ENCODE results near the gene ACP6. TPM values are rescaled to one million over a fixed set of nuclear protein-coding genes. Genes with fewer than 3 reads are reported as not detected.
"Not testable (repeated sequence)": the region's sequence is repeated elsewhere in the genome, so short reads cannot be mapped to it uniquely, and the experiment has no call there.

ACP6 gene
- total and polyA plus RNA-seq, 2 donors = 9.5 to 25.0 TPM

DNA sequence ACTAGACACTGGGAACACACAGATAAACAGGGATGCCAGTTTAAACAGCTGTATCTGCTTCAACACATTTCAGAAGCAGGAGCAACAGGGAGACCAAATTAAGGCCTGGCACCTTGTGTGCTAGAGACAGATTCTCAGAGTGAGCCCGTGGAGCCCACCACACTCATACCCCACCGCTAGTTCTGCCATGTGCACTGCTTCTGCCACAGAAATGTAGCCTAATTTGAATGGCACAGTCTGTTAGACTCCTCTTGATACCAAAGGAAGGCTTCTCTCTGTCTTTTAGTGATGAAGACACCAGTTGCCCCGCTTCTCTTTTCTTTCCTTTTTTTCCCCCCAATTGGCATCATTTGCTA is 29.3 kb upstream of the ACP6 start:
- WGBS = 68% methylated on average over 3 of the region's 3 CpGs
- no peaks in the 10 kb centered on the region for H3K27me3 ChIP-seq (ENCODE audit: control insufficient read depth in 2 of 2, insufficient read depth in 1 of 2, low read length in 1 of 2)
- DNase-seq (ENCODE audit: low read depth in 6 of 9, low spot score in 9 of 9) = no peak
- peaks cover 0 to 3% of the 10 kb centered on the region in 2 donors for H3K4me1 ChIP-seq (ENCODE audit: control insufficient read depth in 2 of 2, insufficient read depth in 2 of 2, low read length in 2 of 2)
- H3K27ac ChIP-seq (ENCODE audit: low read depth in 1 of 2, low read length in 1 of 2) = no peak overlapping the region
- no peak overlapping the region for H3K4me3 ChIP-seq (ENCODE audit: low read length in 2 of 2)
- no peaks in the 10 kb centered on the region for H3K36me3 ChIP-seq (ENCODE audit: control insufficient read depth in 2 of 2, insufficient read depth in 2 of 2, low read length in 1 of 2)
- no peaks in the 10 kb centered on the region for H3K9me3 ChIP-seq (ENCODE audit: control insufficient read depth in 2 of 2, insufficient read depth in 1 of 2, low read length in 1 of 2)

DNA sequence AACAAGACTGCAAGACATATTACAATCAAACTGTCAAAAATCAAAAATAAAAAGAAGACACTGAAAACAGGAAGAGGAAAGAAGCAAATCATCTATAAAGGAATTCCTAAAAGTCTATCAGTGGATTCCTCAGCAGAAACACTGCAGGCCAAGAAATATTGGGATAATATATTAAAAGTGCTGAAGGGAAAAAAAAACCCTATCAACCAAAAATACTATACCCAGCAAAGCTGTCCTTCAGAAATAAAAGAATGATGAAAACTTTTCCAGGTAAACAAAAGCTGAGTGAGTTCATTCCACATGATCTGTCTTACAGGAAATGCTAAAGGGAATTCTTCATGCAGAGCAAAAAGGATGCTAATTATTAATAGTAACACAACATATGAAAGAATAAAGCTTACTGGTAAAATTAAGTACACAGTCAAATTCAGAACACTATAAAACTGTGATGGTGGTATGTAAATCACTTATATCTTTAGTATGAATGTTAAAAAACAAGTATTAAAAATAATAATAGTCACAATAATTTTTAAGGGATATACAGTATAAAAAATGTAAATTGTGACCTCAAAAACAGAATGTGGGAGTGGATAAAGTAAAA is 12.9 kb upstream of the ACP6 start:
- Histone ChIP-seq H3K36me3 (ENCODE audit: control insufficient read depth in 2 of 2, insufficient read depth in 2 of 2, low read length in 1 of 2) (no peaks in the 10 kb centered on the region), H3K9me3 (ENCODE audit: control insufficient read depth in 2 of 2, insufficient read depth in 1 of 2, low read length in 1 of 2) (peaks cover 5 to 13% of the 10 kb centered on the region in 2 donors), H3K4me1 (ENCODE audit: control insufficient read depth in 2 of 2, insufficient read depth in 2 of 2, low read length in 2 of 2) (no peaks in the 10 kb centered on the region), H3K4me3 (ENCODE audit: low read length in 2 of 2) (no peak overlapping the region), H3K27me3 (ENCODE audit: control insufficient read depth in 2 of 2, insufficient read depth in 1 of 2, low read length in 1 of 2) (no peaks in the 10 kb centered on the region), H3K27ac (ENCODE audit: low read depth in 1 of 2, low read length in 1 of 2) (no peak overlapping the region)
- no peak for DNase-seq (ENCODE audit: low read depth in 6 of 9, low spot score in 9 of 9)

DNA sequence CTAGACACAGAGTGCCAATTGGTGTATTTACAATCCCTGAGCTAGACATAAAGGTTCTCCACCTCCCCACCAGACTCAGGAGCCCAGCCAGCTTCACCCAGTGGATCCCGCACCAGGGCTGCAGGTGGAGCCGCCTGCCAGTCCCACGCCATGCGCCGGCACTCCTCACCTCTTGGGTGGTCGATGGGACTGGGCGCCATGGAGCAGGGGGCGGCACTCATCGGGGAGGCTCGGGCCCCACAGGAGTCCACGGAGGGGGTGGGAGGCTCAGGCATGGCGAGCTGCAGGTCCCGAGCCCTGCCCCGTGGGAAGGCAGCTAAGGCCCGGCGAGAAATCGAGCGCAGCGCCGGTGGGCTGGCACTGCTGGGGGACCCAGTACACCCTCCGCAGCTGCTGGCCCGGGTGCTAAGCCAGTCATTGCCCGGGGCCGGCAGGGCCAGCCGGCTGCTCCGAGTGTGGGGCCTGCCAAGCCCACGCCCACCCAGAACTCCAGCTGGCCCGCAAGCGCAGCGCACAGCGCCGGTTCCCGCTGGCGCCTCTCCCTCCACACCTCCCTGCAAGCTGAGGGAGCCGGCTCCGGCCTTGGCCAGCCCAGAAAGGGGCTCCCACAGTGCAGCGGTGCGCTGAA is 10.4 kb upstream of the ACP6 start:
- H3K36me3 ChIP-seq (ENCODE audit: control insufficient read depth in 2 of 2, insufficient read depth in 2 of 2, low read length in 1 of 2); H3K27ac ChIP-seq (ENCODE audit: low read depth in 1 of 2, low read length in 1 of 2); DNase-seq (ENCODE audit: low read depth in 6 of 9, low spot score in 9 of 9); H3K27me3 ChIP-seq (ENCODE audit: control insufficient read depth in 2 of 2, insufficient read depth in 1 of 2, low read length in 1 of 2); H3K4me3 ChIP-seq (ENCODE audit: low read length in 2 of 2); H3K4me1 ChIP-seq (ENCODE audit: control insufficient read depth in 2 of 2, insufficient read depth in 2 of 2, low read length in 2 of 2): not testable (repeated sequence)
- peaks cover 5 to 13% of the 10 kb centered on the region in 2 donors for H3K9me3 ChIP-seq (ENCODE audit: control insufficient read depth in 2 of 2, insufficient read depth in 1 of 2, low read length in 1 of 2)
- WGBS = 99% methylated on average over 38 of the region's 38 CpGs

DNA sequence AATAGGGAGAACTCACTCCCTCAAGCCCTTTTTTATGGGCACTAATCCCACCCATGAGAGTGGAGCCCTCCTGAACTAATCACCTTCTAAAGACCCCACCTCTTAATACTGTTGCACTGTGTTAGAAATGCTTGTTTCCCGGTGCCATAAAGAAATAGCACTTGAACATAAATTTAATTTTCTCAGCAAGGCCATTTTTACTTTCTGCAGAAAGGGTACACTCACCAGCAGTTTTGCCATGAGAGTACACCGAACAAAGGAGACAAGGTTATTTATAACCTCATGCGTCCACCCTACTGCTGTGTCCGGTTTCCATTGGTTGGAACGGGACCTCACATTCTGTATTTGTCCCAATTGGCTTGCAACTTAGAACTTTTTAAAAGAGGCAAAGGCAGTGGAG is 7.4 kb upstream of the ACP6 start:
- 89% methylated on average over 5 of the region's 5 CpGs for WGBS
- H3K4me3 ChIP-seq (ENCODE audit: low read length in 2 of 2); H3K27me3 ChIP-seq (ENCODE audit: control insufficient read depth in 2 of 2, insufficient read depth in 1 of 2, low read length in 1 of 2); DNase-seq (ENCODE audit: low read depth in 6 of 9, low spot score in 9 of 9); H3K36me3 ChIP-seq (ENCODE audit: control insufficient read depth in 2 of 2, insufficient read depth in 2 of 2, low read length in 1 of 2); H3K4me1 ChIP-seq (ENCODE audit: control insufficient read depth in 2 of 2, insufficient read depth in 2 of 2, low read length in 2 of 2); H3K27ac ChIP-seq (ENCODE audit: low read depth in 1 of 2, low read length in 1 of 2): not testable (repeated sequence)
- H3K9me3 ChIP-seq (ENCODE audit: control insufficient read depth in 2 of 2, insufficient read depth in 1 of 2, low read length in 1 of 2) = peaks cover 5 to 13% of the 10 kb centered on the region in 2 donors

DNA sequence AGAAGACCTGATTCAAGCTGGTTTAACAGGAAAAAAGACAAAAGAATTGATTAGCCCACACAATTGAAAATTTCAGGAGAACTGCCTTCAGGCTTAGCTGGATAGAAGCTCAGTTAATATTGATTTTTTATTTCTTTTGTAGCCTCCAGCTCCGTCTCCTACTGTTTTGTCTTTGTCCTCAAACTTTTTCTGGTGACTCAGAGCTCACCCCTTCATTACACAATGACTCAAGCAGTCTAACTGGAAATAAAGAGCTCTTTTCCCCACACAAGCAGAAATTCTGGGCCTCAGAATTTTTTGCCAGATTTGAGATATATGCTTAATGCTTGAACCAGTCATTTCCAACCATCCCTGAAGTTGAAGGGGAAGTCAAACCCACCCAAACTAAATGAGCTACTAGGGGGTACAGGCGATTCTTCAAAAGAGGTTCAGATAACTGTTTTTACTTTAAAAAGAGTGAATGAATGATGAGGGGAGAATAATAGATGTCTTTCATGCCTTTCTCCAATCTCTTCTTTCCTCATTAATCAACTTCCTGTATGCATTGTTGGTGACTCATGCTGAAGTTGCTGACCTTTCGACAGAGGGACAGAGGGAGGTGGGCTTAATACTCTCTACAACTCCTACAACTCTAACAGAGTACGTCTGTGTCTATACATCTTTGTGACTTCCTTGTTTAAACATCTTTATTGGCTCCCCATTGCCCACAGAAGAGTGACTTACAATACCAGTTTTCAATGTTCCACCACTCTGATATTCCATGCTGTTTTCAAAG is 6.2 kb upstream of the ACP6 start:
- Histone ChIP-seq H3K36me3 (ENCODE audit: control insufficient read depth in 2 of 2, insufficient read depth in 2 of 2, low read length in 1 of 2) (no peaks in the 10 kb centered on the region), H3K27ac (ENCODE audit: low read depth in 1 of 2, low read length in 1 of 2) (no peak overlapping the region), H3K4me1 (ENCODE audit: control insufficient read depth in 2 of 2, insufficient read depth in 2 of 2, low read length in 2 of 2) (no peaks in the 10 kb centered on the region), H3K27me3 (ENCODE audit: control insufficient read depth in 2 of 2, insufficient read depth in 1 of 2, low read length in 1 of 2) (peaks cover 0 to 4% of the 10 kb centered on the region in 2 donors), H3K9me3 (ENCODE audit: control insufficient read depth in 2 of 2, insufficient read depth in 1 of 2, low read length in 1 of 2) (peaks cover 0 to 5% of the 10 kb centered on the region in 2 donors), H3K4me3 (ENCODE audit: low read length in 2 of 2) (no peak overlapping the region)
- 80% methylated on average over 4 of the region's 4 CpGs for WGBS
- no peak for DNase-seq (ENCODE audit: low read depth in 6 of 9, low spot score in 9 of 9)

DNA sequence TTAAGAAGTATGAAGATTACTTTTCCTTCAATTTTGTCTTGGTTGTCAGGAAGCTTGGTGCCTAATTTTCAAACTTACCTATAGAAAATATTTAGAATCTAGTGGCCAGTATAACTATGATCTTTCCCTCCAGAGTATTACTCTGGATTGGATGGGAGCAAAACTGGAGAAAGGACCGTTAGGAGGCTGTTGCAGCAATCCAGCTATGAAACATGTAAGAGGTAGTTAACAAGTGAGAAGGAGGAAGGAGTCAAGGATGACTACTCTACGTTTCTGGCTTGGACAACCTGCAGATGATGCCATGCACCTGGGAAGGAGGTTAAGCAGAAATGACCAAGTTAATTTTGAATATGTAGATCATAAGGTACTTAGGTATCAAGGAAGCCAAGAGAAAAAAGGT is 3.5 kb upstream of the ACP6 start:
- Histone ChIP-seq H3K4me1 (ENCODE audit: control insufficient read depth in 2 of 2, insufficient read depth in 2 of 2, low read length in 2 of 2) (peaks cover 2 to 10% of the 10 kb centered on the region in 2 donors), H3K36me3 (ENCODE audit: control insufficient read depth in 2 of 2, insufficient read depth in 2 of 2, low read length in 1 of 2) (no peaks in the 10 kb centered on the region), H3K4me3 (ENCODE audit: low read length in 2 of 2) (no peak overlapping the region), H3K27ac (ENCODE audit: low read depth in 1 of 2, low read length in 1 of 2) (no peak overlapping the region), H3K9me3 (ENCODE audit: control insufficient read depth in 2 of 2, insufficient read depth in 1 of 2, low read length in 1 of 2) (no peaks in the 10 kb centered on the region), H3K27me3 (ENCODE audit: control insufficient read depth in 2 of 2, insufficient read depth in 1 of 2, low read length in 1 of 2) (peaks cover 0 to 4% of the 10 kb centered on the region in 2 donors)
- DNase-seq (ENCODE audit: low read depth in 6 of 9, low spot score in 9 of 9) = no peak
- 80% methylated on average over 2 of the region's 2 CpGs for WGBS

DNA sequence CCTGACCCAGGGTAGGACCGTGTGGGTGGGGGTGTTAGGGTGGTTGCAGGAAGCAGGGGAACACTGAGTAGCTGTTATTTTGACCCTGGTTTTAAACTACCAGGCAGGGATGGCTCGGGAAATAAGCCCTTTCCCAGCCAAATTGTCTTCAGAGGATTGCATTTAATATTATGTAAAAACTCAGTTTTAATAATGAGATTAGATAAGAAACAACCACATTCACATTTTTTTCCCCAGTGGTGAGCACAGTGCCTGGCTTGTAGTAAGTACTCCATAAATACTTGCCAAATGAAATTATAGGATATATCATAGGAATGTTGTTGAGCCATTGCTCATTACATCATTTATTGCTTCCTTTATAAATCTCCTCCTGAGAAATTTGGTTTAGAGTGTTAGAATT is 3.1 kb upstream of the ACP6 start:
- H3K36me3 ChIP-seq (ENCODE audit: control insufficient read depth in 2 of 2, insufficient read depth in 2 of 2, low read length in 1 of 2) = no peaks in the 10 kb centered on the region
- no peaks in the 10 kb centered on the region for H3K9me3 ChIP-seq (ENCODE audit: control insufficient read depth in 2 of 2, insufficient read depth in 1 of 2, low read length in 1 of 2)
- no peak for DNase-seq (ENCODE audit: low read depth in 6 of 9, low spot score in 9 of 9)
- H3K27ac ChIP-seq (ENCODE audit: low read depth in 1 of 2, low read length in 1 of 2) = no peak overlapping the region
- peaks cover 0 to 4% of the 10 kb centered on the region in 2 donors for H3K27me3 ChIP-seq (ENCODE audit: control insufficient read depth in 2 of 2, insufficient read depth in 1 of 2, low read length in 1 of 2)
- no peak overlapping the region for H3K4me3 ChIP-seq (ENCODE audit: low read length in 2 of 2)
- peaks cover 4 to 10% of the 10 kb centered on the region in 2 donors for H3K4me1 ChIP-seq (ENCODE audit: control insufficient read depth in 2 of 2, insufficient read depth in 2 of 2, low read length in 2 of 2)
- 87% methylated on average over 2 of the region's 2 CpGs for WGBS

DNA sequence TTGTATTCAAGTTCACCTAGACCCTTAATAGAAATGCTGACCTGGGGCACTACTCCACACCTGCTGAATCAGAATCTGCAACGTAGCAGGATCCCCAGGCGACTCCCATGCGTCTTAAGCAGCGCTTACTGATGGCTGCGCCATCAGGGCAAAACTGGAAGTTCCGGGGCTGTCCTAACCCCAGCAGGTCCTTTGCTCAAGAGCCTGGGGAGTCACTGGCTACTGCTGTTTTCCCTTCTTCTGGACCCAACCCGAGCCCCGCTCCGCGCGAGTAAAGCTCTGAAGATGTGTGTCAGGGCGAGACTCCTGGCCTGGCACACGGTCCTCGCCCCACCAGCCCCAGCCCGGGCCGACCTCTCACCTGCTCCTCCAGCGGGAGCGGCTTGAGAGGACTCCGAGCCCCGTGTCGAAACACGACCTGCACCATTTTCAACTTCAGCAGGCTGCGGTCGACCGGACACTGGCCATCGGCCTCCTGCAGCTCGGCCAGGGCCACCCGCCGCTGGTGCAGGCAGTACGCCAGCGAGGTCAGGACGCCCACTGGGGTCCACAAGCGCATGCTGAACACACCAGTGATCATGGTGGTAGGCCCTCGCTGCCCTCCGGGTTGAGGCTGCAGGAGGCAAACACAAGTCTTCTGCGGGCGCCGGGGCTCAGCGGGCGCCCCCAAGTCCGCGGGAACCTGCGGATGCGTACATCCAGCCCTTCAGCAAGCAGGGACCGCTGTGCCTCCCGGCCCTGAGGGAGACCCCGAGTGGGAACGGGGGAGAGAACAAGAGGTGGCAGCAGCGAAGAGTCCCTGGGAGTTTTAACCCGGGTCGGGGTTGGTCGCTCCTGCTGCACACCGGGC is 630 bp downstream of the ACP6 start:
- Histone ChIP-seq H3K9me3 (ENCODE audit: control insufficient read depth in 2 of 2, insufficient read depth in 1 of 2, low read length in 1 of 2) (no peaks in the 10 kb centered on the region), H3K4me1 (ENCODE audit: control insufficient read depth in 2 of 2, insufficient read depth in 2 of 2, low read length in 2 of 2) (peaks cover 4 to 10% of the 10 kb centered on the region in 2 donors), H3K27me3 (ENCODE audit: control insufficient read depth in 2 of 2, insufficient read depth in 1 of 2, low read length in 1 of 2) (peaks cover 0 to 4% of the 10 kb centered on the region in 2 donors), H3K4me3 (ENCODE audit: low read length in 2 of 2) (peak overlapping the region; percentile 75 to 79), H3K36me3 (ENCODE audit: control insufficient read depth in 2 of 2, insufficient read depth in 2 of 2, low read length in 1 of 2) (no peaks in the 10 kb centered on the region), H3K27ac (ENCODE audit: low read depth in 1 of 2, low read length in 1 of 2) (peak overlapping the region; percentile 72 to 76)
- under 1% methylated on average over 53 of the region's 53 CpGs for WGBS
- DNase-seq (ENCODE audit: low read depth in 6 of 9, low spot score in 9 of 9) = peak; percentile 13 to 62 (median 41)
